Measurements from ENCODE around the gene DNAH17. TPM values are rescaled to one million over a fixed set of nuclear protein-coding genes. Genes with fewer than 3 reads are reported as not detected.

Gene DNAH17
- total and polyA plus RNA-seq, 2 experiments from 2014 or later = 0.64 TPM; not detected in 1

DNA sequence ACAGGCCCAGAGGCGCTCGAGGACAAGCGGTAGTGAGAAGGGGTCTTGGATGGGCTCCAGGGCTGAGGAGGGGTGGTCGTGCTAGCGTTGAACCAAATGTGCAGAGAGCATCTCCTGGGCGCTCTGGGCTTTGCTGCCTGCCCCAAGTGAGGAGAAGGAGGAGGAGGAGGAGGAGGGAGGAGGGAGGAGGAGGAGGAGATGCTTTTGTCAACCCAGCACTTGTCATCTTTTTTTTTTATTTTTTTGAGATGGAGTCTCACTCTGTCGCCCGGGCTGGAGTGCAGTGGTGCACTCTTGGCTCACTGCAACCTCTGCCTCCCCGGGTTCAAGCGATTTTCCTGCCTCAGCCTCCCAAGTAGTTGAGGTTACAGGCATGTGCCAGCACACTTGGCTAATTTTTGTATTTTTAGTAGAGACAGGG is 138.9 kb downstream of the DNAH17 start:
- Histone ChIP-seq H2AFZ (no peak overlapping the region), H3K9me3 (ENCODE audit: low read depth) (no peaks in the 10 kb centered on the region), H3K4me2 (ENCODE audit: unreplicated experiment) (no peak overlapping the region), H3K4me3 (no peak overlapping the region), H3K9ac (no peak overlapping the region), H3K27ac (no peak overlapping the region), H3K79me2 (ENCODE audit: insufficient read depth) (no peaks in the 10 kb centered on the region), H3K27me3 (replicated peaks; ENCODE audit: insufficient read depth) (peaks cover 7% of the 10 kb centered on the region; the same call in 1 of the 2 replicates), H3K36me3 (ENCODE audit: low read depth) (no peaks in the 10 kb centered on the region), H3K4me1 (ENCODE audit: insufficient read depth) (no peaks in the 10 kb centered on the region), H4K20me1 (ENCODE audit: insufficient read depth) (no peaks in the 10 kb centered on the region), H3K9me2 (ENCODE audit: insufficient read depth) (no peaks in the 10 kb centered on the region), H3F3A (ENCODE audit: insufficient read depth) (no peaks in the 10 kb centered on the region)
- no peak for TF ChIP-seq EZH2 (IDR thresholded peaks at IDR 0.05; ENCODE audit: insufficient read depth, poor library complexity, severe bottlenecking)
- no peak for TF ChIP-seq EZH2phosphoT487 (IDR thresholded peaks at IDR 0.05; ENCODE audit: insufficient read depth, low read depth)
- no peak for DNase-seq
- in situ Hi-C loops (cut with MboI) = no loop called here
- WGBS, 2 experiments (ENCODE audit: low coverage in 1 of 2, low lambda C conversion rate in 2 of 2, missing lambda C conversion rate in 2 of 2) = 77 to 84% methylated on average over 10 of the region's 10 CpGs

DNA sequence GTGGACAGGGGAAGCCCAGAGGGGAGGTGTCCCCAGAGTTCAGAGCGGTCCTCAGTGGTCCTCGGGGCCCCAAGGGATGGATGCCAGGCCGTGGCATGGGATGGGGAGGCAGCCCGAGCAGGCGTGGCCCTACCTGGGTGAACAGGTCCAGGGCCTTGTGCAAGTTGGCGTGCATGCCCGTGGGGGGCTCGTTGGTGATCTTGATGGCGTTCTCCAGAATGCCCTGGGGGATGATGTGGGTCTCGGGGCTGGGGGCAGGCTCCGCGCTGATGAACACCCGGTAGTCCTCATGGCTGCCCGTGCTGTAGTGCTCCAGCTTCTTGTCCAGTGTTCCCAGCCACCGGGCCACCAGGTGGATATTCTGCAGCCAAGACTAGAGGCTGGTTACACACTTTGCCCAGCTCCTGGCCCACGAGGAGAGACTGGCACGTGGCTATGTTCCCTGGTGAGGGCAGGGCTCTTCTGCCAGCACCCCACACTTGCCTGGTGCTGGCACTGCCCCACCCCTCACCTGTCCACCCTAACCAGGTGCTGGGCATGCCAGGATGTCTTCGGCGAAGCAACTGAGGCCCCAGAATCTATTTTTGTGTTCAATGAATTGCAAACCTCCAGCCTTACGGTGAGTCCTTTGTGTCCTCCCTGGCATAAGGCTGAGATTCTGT is 139.6 kb downstream of the DNAH17 start:
- H3K9ac ChIP-seq = no peak overlapping the region
- no peaks in the 10 kb centered on the region for H3K9me2 ChIP-seq (ENCODE audit: insufficient read depth)
- no peaks in the 10 kb centered on the region for H3F3A ChIP-seq (ENCODE audit: insufficient read depth)
- no peak for TF ChIP-seq EZH2phosphoT487 (IDR thresholded peaks at IDR 0.05; ENCODE audit: insufficient read depth, low read depth)
- TF ChIP-seq EZH2 (IDR thresholded peaks at IDR 0.05; ENCODE audit: insufficient read depth, poor library complexity, severe bottlenecking) = no peak
- in situ Hi-C loops (cut with MboI) = no loop called here
- H3K4me3 ChIP-seq = no peak overlapping the region
- no peaks in the 10 kb centered on the region for H3K4me1 ChIP-seq (ENCODE audit: insufficient read depth)
- H3K36me3 ChIP-seq (ENCODE audit: low read depth) = no peaks in the 10 kb centered on the region
- no peak overlapping the region for H2AFZ ChIP-seq
- DNase-seq = no peak
- no peak overlapping the region for H3K27ac ChIP-seq
- no peaks in the 10 kb centered on the region for H3K79me2 ChIP-seq (ENCODE audit: insufficient read depth)
- H3K27me3 ChIP-seq (replicated peaks; ENCODE audit: insufficient read depth) = peaks cover 5% of the 10 kb centered on the region; the same call in 1 of the 2 replicates
- 77 to 84% methylated on average over 20 of the region's 20 CpGs for WGBS, 2 experiments (ENCODE audit: low coverage in 1 of 2, low lambda C conversion rate in 2 of 2, missing lambda C conversion rate in 2 of 2)
- no peak overlapping the region for H3K4me2 ChIP-seq (ENCODE audit: unreplicated experiment)
- H3K9me3 ChIP-seq (ENCODE audit: low read depth) = no peaks in the 10 kb centered on the region
- no peaks in the 10 kb centered on the region for H4K20me1 ChIP-seq (ENCODE audit: insufficient read depth)

DNA sequence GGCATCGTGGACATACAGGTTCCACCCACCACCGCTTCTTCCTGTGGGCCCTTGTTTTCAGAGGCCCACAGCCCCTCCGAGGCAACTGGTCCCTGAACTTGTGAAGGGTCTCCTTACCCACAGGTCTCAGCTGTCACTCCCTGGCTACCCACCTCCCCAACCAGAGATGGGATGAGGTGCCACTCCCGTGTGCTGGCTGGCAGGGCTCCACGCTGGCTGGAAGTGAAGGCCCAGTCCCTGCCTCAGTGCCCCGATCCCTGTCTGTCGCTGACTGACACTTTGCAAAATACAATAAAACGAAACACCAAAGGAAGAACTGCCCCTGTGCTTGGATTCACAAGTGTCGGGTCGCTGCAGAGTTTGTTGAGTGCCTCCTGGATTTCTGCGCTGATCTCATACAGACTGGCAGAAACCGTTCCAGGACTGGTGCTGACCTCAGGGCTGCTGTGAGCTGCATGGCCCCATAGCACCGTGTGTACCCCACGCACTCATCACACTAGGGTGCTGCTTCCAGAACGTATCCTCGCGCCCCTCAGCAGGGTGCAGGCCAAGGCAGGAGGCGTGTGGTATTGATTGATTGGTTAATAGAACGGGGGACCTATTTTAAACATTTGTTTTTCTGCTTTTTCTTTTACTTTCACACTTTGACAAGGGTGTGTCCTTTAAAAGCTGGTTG is 141.7 kb downstream of the DNAH17 start:
- Histone ChIP-seq H3K27me3 (replicated peaks; ENCODE audit: insufficient read depth) (no peaks in the 10 kb centered on the region), H4K20me1 (ENCODE audit: insufficient read depth) (no peaks in the 10 kb centered on the region), H3K4me2 (ENCODE audit: unreplicated experiment) (no peak overlapping the region), H3K9me3 (ENCODE audit: low read depth) (no peaks in the 10 kb centered on the region), H3K36me3 (ENCODE audit: low read depth) (no peaks in the 10 kb centered on the region), H3K9me2 (ENCODE audit: insufficient read depth) (no peaks in the 10 kb centered on the region), H2AFZ (no peak overlapping the region), H3K79me2 (ENCODE audit: insufficient read depth) (no peaks in the 10 kb centered on the region), H3K4me3 (no peak overlapping the region), H3K27ac (no peak overlapping the region), H3K9ac (no peak overlapping the region), H3F3A (ENCODE audit: insufficient read depth) (no peaks in the 10 kb centered on the region), H3K4me1 (ENCODE audit: insufficient read depth) (no peaks in the 10 kb centered on the region)
- DNase-seq = no peak
- WGBS, 2 experiments (ENCODE audit: low coverage in 1 of 2, low lambda C conversion rate in 2 of 2, missing lambda C conversion rate in 2 of 2) = 63 to 66% methylated on average over 18 to 19 of the region's 19 CpGs
- in situ Hi-C loops (cut with MboI) = no loop called here
- no peak for TF ChIP-seq EZH2phosphoT487 (IDR thresholded peaks at IDR 0.05; ENCODE audit: insufficient read depth, low read depth)
- TF ChIP-seq EZH2 (IDR thresholded peaks at IDR 0.05; ENCODE audit: insufficient read depth, poor library complexity, severe bottlenecking) = no peak

DNA sequence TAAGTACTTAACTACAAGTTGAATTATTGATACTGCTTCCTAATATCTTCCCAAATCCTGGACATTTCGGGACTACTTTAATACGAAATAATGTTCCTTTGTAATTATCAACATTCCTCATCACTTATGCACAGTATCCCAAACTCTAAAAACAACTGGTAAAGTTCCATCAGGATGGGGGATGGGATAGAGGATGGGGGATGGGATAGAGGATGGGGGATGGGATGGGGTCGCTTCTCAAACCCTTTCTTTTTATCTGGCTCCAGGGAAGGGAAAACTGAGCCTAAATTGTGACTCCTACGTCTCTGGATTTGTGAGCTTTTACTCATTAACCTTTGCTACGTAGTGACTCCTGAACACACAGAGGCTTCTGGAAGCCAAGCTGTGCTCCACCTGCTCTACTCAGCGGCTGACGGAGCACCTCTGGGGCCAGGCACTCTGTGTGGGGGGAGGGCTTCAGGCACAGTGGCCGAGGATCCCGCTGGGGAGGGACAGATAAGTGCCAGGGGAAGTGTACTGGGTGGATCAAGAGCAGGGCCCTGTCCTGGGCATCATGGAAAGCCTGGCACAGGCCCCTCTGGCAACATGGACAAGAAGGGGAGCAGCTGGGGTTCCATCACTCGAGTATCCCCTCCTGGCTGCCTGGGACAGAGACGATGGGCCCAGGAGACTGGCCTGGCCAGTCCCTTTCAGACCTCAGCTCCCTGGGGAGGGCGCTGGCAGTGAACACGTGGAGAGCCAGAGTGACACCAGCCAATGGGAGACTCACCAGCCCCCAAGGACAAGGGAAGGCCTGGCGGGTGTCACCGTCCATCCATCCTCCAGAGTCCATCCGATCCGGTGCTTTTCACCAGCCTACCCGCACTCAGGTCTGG is 142.5 kb downstream of the DNAH17 start:
- no peaks in the 10 kb centered on the region for H3F3A ChIP-seq (ENCODE audit: insufficient read depth)
- no peak for DNase-seq
- no peaks in the 10 kb centered on the region for H3K27me3 ChIP-seq (replicated peaks; ENCODE audit: insufficient read depth)
- in situ Hi-C loops (cut with MboI) = no loop called here
- no peaks in the 10 kb centered on the region for H4K20me1 ChIP-seq (ENCODE audit: insufficient read depth)
- no peak overlapping the region for H3K9ac ChIP-seq
- 34 to 38% methylated on average over 18 of the region's 18 CpGs for whole genome bisulfite sequencing, 2 experiments (ENCODE audit: low coverage in 1 of 2, low lambda C conversion rate in 2 of 2, missing lambda C conversion rate in 2 of 2)
- H3K79me2 ChIP-seq (ENCODE audit: insufficient read depth) = no peaks in the 10 kb centered on the region
- TF ChIP-seq EZH2phosphoT487 (IDR thresholded peaks at IDR 0.05; ENCODE audit: insufficient read depth, low read depth) (no peak), EZH2 (IDR thresholded peaks at IDR 0.05; ENCODE audit: insufficient read depth, poor library complexity, severe bottlenecking) (no peak)
- no peak overlapping the region for H3K27ac ChIP-seq
- H2AFZ ChIP-seq = no peak overlapping the region
- no peaks in the 10 kb centered on the region for H3K36me3 ChIP-seq (ENCODE audit: low read depth)
- H3K4me2 ChIP-seq (ENCODE audit: unreplicated experiment) = no peak overlapping the region
- H3K9me3 ChIP-seq (ENCODE audit: low read depth) = no peaks in the 10 kb centered on the region
- no peaks in the 10 kb centered on the region for H3K4me1 ChIP-seq (ENCODE audit: insufficient read depth)
- H3K4me3 ChIP-seq = no peak overlapping the region
- no peaks in the 10 kb centered on the region for H3K9me2 ChIP-seq (ENCODE audit: insufficient read depth)
